Stimulated activated CD4-positive, alpha-beta T cell treated with anti-CD3 and anti-CD28 coated beads, Interleukin-2, amount 100 ng/mL, for 48 hours (primary cell): ENCODE data around the gene PAXX.

Source experiments
- DNase-seq, 2 donors: peaks; one replicate each; pipeline ENCODE4 v3.0.0-alpha.2; 2020

Gene PAXX

DNA sequence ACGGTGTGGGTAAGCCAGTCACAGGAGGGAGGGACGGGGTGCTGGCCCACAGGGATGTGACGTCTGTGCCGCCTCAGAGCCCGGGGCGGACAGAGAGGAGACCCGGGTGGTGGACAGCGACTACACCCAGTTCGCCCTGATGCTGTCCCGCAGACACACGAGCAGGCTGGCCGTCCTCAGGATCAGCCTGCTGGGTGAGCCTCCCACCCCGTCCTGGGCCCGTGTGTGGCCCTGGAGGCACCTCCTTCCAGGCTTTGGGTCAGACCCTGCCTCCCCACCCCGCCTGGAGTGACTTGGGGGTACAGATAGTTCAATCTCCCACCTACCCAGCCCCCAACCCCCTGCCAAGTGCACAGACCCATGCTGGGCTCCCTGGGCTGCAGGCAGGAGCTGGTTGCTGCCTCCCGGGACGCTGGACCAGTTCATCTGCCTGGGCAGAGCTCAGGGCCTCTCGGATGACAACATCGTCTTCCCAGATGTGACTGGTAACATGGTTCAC, 38.4 kb upstream of the PAXX start:
- DNase-seq = no peak

DNA sequence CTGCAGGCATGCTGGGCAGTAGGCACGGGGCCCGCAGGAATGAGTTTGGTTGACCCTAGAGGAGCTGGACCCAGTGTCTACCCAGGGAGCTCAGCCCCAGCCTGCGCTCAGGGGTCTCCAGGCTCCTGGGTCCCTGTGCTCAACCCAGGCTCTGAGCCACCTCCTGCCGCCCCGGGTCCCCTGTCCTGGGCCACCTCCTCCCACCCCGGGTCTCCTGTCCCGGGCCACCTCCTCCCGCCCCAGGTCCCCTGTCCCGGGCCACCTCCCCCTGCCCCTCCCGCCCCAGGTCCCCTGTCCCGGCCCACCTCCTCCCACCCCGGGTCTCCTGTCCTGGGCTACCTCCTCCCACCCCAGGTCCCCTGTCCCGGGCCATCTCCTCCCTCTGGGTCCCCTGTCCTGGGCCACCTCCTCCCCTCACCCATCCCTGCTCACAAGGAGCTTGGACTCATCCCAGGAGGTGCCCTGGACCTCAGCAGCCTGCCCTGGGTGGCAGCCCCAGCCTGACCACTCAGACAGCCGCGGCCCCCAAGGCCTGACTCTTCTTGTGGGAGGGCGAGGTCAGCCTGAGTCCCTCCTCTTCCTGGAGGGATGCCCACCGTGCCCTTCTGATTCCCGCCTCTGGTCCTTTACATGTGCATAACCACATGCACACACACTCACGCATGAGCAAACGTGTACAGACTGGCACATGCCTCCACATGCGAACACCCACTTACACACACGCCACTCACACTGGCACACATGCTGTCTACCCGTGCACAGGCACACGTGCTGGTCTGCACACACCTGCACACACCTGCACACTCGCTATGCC, 37.7 kb upstream of the PAXX start:
- DNase-seq = no peak

GRCh38 chr9:136955202-136955942, 36.9 kb upstream of the PAXX start:
- no peak for DNase-seq

DNA sequence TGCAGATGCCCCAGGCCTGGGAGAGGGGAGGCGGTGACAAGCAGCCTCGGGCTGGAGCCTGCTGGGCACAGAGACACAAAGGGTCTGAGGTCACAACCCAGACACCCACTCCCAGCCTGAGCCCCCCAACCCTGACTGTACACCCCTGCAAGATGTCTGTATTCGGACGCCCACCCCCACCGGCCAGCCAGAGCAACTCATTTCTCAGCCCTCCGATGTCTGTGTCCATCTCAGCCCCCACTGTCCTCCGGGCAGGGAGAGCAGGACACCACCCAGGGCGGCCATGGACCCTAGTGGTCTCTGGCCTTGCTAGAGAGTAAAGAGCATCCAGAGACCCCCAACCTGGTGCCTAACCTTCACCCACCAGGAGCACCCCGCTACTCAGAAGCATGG, 36.3 kb upstream of the PAXX start:
- DNase-seq = no peak

DNA sequence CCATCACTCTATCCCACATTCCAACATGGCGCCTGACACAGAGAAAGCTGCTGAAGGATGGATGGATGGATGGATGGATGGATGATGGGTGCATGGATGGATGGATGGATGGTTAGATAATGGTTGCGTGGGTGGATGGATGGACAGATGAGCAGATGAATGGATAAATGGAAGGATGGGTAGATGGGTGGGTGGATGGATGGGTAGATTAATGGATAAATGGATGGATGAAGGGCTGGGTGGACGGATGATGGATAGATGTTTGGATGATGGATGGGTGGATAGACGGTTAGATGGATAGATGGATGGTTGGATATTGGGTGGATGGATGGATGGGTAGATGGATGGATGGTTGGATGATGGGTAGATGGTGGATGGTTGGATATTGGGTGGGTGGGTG, 35.6 kb upstream of the PAXX start:
- DNase-seq = no peak

- no peak for DNase-seq
These were observed 34.8 kb upstream of the PAXX start for GRCh38 chr9:136957461-136957860.

DNA sequence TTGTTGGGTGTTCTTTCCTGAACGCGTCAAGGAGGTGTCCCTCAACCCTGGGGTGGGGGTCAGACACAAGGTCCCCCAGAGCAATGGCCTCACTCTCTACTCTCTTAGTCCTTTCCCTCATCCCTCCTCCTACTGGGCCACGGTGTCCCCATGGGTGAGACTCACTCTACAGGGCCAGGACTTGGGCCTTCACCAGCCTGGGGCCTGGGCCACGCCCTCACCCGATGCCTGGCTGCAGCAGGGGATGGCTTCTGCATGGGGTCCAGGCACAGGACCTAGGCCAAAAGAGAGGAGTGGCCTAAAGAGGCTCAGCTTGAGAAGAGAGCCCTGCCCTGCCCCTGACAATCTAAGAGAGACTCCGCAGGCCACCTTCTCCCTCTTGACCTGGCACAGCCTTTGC, 34.3 kb upstream of the PAXX start:
- DNase-seq = no peak

GRCh38 chr9:136958473-136958872, 33.7 kb upstream of the PAXX start:
- no peak for DNase-seq

- no peak for DNase-seq
These were observed 33.0 kb upstream of the PAXX start for GRCh38 chr9:136958898-136959850.

- DNase-seq = no peak
These were observed 31.8 kb upstream of the PAXX start for GRCh38 chr9:136960212-136960937.

DNA sequence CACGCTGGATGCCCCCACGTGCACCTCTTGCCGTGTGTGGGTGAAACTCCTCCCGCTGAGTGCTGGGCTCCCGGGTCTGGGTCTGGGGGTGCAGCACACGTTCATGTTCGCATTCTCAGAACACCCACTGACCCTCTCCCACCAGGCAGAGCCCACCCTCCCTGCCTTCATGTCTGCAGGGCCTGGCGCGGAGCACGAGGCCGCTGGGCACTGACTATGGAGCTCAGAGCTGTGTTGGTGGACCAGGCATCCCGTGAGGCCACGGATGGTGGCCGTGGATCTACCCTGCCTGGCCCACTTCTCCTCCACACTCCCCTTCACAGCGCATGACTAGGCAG, 31.3 kb upstream of the PAXX start:
- no peak for DNase-seq

DNA sequence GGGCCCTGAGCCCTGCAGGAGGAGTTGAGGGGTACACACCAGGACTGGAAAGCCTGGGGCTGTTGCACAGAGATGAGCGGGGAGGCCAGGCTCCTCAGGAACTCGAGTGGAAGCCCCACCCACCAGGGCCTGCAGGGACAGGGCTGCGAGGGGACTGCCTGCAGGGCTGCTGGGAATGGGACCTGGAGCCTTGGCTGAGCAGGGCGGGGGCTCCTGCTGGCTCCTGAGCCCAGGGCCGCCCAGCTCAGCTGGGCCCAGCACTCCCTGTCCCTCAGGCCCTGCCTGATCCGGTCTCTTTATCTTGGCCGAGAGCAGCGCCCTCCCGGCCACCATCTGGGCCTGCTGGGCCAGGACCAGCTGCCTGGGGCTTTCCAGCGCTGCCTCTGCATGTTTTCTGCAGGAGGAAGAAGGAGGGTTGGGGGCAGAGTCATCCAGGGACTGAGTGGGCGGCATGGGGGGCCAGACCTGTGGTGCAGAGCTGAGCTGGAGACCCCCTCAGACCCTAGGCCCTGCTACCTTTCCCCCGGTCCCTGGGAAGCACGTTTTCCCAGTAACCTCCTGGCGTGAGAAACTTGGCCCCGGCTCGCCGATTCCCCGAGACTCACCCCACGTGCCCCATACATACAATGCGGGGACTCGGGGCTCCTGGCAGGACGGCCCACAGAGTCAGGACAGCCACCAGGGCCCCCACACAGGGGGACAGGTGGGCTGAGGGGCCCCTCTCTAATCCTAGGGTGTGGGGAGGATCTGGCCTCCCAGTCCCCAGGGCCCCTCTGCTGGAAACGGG, 30.8 kb upstream of the PAXX start:
- DNase-seq = no peak

DNA sequence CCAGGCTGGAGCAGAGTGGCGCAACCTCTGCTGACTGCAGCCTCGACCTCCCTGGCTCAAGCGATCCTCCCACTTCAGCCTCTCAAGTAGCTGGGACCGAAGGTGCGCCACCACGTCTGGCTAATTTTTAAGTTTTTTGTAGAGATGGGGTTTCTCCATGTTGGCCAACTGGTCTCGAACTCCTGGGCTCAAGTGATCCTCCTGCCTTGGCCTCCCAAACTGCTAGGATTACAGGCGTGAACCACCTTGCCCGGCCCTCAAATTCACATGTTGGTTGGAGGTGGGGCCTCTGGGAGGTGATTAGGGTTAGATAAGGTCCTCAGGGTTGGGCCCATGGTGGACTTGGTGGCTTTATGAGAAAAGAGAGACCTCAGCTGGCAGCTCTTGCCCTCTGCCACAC, 30.1 kb upstream of the PAXX start:
- DNase-seq = no peak

DNA sequence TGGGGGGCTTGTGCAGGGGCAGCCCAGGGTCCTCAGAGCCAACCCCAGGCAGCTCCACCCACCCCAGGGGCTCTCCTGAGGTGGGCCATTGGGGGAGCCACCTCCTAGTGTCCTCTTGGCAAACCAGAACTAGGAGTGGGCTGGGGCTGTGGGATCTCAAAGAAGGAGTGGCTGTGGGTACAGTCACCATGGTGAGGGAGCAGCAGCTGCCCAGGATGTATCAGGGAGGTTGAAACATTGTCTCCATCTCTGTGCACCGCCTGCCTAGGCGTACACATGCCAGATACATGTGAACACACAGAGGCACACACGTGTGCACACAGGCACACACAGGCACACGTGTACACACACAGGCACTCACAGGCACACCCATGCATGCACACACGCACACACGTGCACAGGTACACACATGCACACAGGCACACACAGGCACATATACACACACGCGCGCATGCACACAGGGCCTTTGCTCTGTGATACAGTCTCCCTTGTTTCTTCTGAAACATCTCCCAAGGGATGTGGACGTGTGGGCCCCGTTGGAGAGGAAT, 29.4 kb upstream of the PAXX start:
- DNase-seq = no peak

DNA sequence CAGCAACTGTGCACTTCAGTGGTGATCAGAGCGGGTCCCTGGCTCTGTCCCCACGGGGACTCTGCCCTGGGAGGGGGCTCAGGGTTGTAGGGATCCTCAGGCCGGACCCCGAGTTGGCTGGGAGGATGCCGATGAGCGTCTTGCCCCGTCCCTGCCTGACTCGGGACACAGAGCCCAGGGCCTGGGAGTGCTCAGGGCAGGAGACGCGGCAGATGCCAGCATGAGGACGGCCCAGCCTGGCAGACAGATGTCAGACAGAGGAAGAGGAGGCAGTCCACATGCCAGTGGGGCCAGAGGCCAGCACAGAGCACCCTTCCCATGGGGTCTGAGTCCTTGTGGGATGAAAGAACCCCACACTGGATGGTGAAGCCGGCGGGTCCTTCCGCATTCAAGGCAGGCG, 28.9 kb upstream of the PAXX start:
- DNase-seq = no peak

GRCh38 chr9:136963751-136964150, 28.5 kb upstream of the PAXX start:
- no peak for DNase-seq

DNA sequence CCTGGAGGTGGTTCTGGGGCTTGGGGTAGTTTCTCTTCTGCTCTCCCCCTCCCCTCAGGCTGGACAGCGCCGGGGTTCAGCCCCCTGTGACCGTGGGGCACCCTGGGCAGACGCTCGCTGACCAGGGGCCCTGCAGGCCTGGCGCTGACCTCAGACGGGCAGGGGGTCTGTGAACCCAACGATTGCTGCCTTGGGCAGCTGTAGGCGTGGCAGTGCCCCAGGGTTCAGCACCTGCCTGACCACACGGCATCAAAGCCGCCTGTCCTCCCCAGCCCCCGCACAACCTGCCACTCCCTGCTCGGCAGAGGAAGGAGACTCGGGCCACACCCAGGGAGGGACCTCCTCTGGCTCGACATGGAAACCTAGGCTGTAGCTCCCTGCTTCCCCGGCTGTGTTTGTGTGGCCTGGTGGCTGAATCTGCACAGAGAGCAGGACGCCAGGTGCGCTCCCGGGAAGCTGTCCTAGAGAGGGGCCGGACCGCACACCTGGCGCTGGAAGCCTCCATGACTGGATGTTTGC, 28.0 kb upstream of the PAXX start:
- no peak for DNase-seq

DNA sequence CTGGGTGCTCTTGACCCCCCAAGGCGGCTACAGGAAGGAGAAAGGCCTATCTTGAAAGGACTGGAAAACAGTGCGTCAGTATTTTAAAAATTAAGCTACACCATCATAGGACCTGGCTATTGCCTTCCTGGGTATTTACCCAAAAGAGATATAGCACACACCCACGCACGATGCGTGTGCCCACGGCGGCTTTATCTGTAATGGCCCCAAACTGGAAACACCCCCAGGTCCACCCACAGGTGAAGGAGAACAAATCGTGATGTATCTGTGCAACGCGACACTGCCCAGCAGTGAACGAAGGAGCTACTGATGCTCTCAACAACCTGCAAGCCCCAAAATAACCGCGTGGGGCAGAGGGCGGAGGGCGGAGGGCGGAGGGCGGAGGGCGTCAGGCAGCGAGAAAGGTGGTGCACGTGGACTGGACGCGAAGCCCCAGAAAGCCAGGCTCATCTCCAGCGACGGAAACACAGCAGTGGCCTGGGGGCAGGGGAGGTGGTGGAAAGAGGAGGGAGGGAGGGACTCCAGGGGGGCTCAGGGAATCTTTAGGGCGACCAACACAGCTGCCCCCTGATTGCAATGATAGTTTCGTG, 27.3 kb upstream of the PAXX start:
- DNase-seq = no peak

- DNase-seq = no peak
These were observed 26.3 kb upstream of the PAXX start for GRCh38 chr9:136965771-136966484.
